SK-N-SH (cell line): ENCODE results near the gene PKP4. TPM values are rescaled to one million over a fixed set of nuclear protein-coding genes. Genes with fewer than 3 reads are reported as not detected.

Experiments
- CTCF ChIA-PET: fragments of 300-600, 350-600 bp; formaldehyde crosslinking; extraction: SDS; loops from one replicate; lab custom pipeline; 2021; lab: Yijun Ruan, JAX
- POLR2A ChIA-PET: fragments of 350-600 bp; sonication (Branson Sonifier 250); formaldehyde crosslinking; extraction: SDS; loops from one replicate; lab custom pipeline; 2020; ENCODE audit warnings: antibody characterized with exemption, inconsistent platforms; lab: Yijun Ruan, JAX
- DNase-seq: peaks from one replicate; pipeline ENCODE4 v3.0.0; 2012
- H2AFZ ChIP-seq: fragments of 200-600 bp; sonication (generic); 2 replicates; pipeline ENCODE4 v1.8.1; 2016; ENCODE audit warnings: antibody characterized with exemption, mild to moderate bottlenecking, low read depth
- H3F3A ChIP-seq: fragments of 200-600 bp; sonication (generic); replicated peaks from 2 replicates; pipeline ENCODE3; 2016; ENCODE audit warnings: antibody characterized with exemption, mild to moderate bottlenecking; ENCODE audit not compliant: insufficient read depth
- H3K27ac ChIP-seq, 2 experiments: fragments of 200-500 bp in 1 of 2; fragments of 200-600 bp in 1 of 2; sonication (Bioruptor generic) in 1 of 2; sonication (generic), shearing (Covaris generic) in 1 of 2; 2 replicates each; pipeline versions ENCODE4 v1.5.1 to v1.6.1; 2014 to 2016; ENCODE audit warnings: low read depth in 2 of 2, inconsistent platforms in 1 of 2, low read length in 1 of 2, mild to moderate bottlenecking in 1 of 2, mixed read lengths in 1 of 2
- H3K27me3 ChIP-seq: fragments of 200-600 bp; sonication (generic), shearing (Covaris generic); 2 replicates; pipeline ENCODE4 v1.6.1; 2016; ENCODE audit warnings: mixed run types; ENCODE audit not compliant: insufficient read depth
- H3K36me3 ChIP-seq, 2 experiments: fragments of 200-500 bp in 1 of 2; fragments of 200-600 bp in 1 of 2; sonication (Bioruptor generic) in 1 of 2; sonication (generic) in 1 of 2; replicated peaks in 1 of 2; 2 replicates each; pipeline versions ENCODE3 to v1.5.1; 2014 to 2016; ENCODE audit warnings: low read length in 1 of 2, mild to moderate bottlenecking in 1 of 2; ENCODE audit not compliant: insufficient read depth in 2 of 2, control insufficient read depth in 1 of 2
- H3K4me1 ChIP-seq, 2 experiments: fragments of 200-500 bp in 1 of 2; fragments of 200-600 bp in 1 of 2; sonication (Bioruptor generic) in 1 of 2; sonication (generic), shearing (Covaris generic) in 1 of 2; 2 replicates each; pipeline versions ENCODE4 v1.5.1 to v1.6.1; 2014 to 2016; ENCODE audit warnings: low read depth in 1 of 2, low read length in 1 of 2, mixed run types in 1 of 2; ENCODE audit not compliant: insufficient read depth in 2 of 2, control insufficient read depth in 1 of 2
- H3K4me2 ChIP-seq: fragments of 200-600 bp; sonication (generic), shearing (Covaris generic); 2 replicates; pipeline ENCODE4 v1.6.1; 2017; ENCODE audit warnings: mixed run types
- H3K4me3 ChIP-seq, 2 experiments: fragments of 200-500 bp in 1 of 2; fragments of 200-600 bp in 1 of 2; sonication (Bioruptor generic) in 1 of 2; sonication (generic), shearing (Covaris generic) in 1 of 2; 2 replicates each; pipeline versions ENCODE4 v1.5.1 to v1.8.1; 2014 to 2016; ENCODE audit warnings: low read depth in 2 of 2, inconsistent platforms in 1 of 2, low read length in 1 of 2, mild to moderate bottlenecking in 1 of 2, mixed read lengths in 1 of 2, moderate library complexity in 1 of 2
- H3K79me2 ChIP-seq: fragments of 200-600 bp; sonication (generic); 2 replicates; pipeline ENCODE4 v1.8.1; 2017; ENCODE audit warnings: mild to moderate bottlenecking; ENCODE audit not compliant: insufficient read depth
- H3K9ac ChIP-seq: fragments of 200-600 bp; sonication (generic); 2 replicates; pipeline ENCODE4 v1.6.1; 2017; ENCODE audit warnings: mixed run types
- H3K9me2 ChIP-seq: fragments of 200-600 bp; sonication (generic); 2 replicates; pipeline ENCODE4 v1.6.1; 2017; ENCODE audit warnings: mixed run types
- H3K9me3 ChIP-seq: fragments of 200-600 bp; sonication (generic); 2 replicates; pipeline ENCODE4 v1.6.1; 2017; ENCODE audit warnings: mixed run types, mild to moderate bottlenecking, moderate library complexity
- H4K20me1 ChIP-seq: fragments of 200-600 bp; sonication (generic); 2 replicates; pipeline ENCODE4 v1.6.1; 2017; ENCODE audit warnings: mild to moderate bottlenecking, mixed run types; ENCODE audit not compliant: insufficient read depth
- CHD2 ChIP-seq: fragments of 150-350 bp; IDR thresholded peaks from 2 replicates; pipeline ENCODE4 v1.6.1; 2018; ENCODE audit warnings: low read length; ENCODE audit not compliant: partially characterized antibody
- FOSL2 ChIP-seq: IDR thresholded peaks from 2 replicates; pipeline ENCODE4 v1.4.0; 2012; ENCODE audit warnings: low read depth, mild to moderate bottlenecking, moderate library complexity, borderline replicate concordance
- FOXJ3 ChIP-seq: sonication (generic); formaldehyde crosslinking; IDR thresholded peaks from 2 replicates; pipeline ENCODE4 v1.5.1; 2020; ENCODE audit warnings: mild to moderate bottlenecking, missing genetic modification reagents
- GATA2 ChIP-seq: sonication (generic); formaldehyde crosslinking; IDR thresholded peaks from 2 replicates; pipeline ENCODE4 v1.5.0; 2020; ENCODE audit warnings: mild to moderate bottlenecking, missing genetic modification reagents
- JUND ChIP-seq: IDR thresholded peaks from 2 replicates; pipeline ENCODE4 v1.4.0; 2012
- MEF2A ChIP-seq: IDR thresholded peaks from 2 replicates; pipeline ENCODE4 v1.4.0; 2012; ENCODE audit warnings: low read depth, borderline replicate concordance
- NFIC ChIP-seq: IDR thresholded peaks from 2 replicates; pipeline ENCODE4 v1.4.0; 2012; ENCODE audit warnings: borderline replicate concordance
- POLR2AphosphoS5 ChIP-seq: IDR thresholded peaks from 2 replicates; pipeline ENCODE4 v1.6.1; 2012; ENCODE audit warnings: low read depth, low read length
- RAD21 ChIP-seq: IDR thresholded peaks from 2 replicates; pipeline ENCODE4 v1.6.1; 2012; ENCODE audit warnings: mild to moderate bottlenecking, low read length
- RCOR1 ChIP-seq: fragments of 150-350 bp; IDR thresholded peaks from 2 replicates; pipeline ENCODE4 v1.6.1; 2017; ENCODE audit warnings: antibody characterized with exemption, low read length
- REST ChIP-seq: IDR thresholded peaks from 2 replicates; pipeline ENCODE4 v1.6.1; 2012; ENCODE audit warnings: mild to moderate bottlenecking, low read depth, low read length, moderate library complexity
- RFX5 ChIP-seq: IDR thresholded peaks from 2 replicates; pipeline ENCODE4 v1.6.1; 2012; ENCODE audit warnings: mild to moderate bottlenecking, improper control_type of control experiment, low read length
- RXRA ChIP-seq: IDR thresholded peaks from 2 replicates; pipeline ENCODE4 v1.4.0; 2012; ENCODE audit warnings: low read depth, mild to moderate bottlenecking, borderline replicate concordance
- SMC3 ChIP-seq: IDR thresholded peaks from 2 replicates; pipeline ENCODE4 v1.6.1; 2012; ENCODE audit warnings: low read depth, low read length, improper control_type of control experiment
- USF1 ChIP-seq: IDR thresholded peaks from 2 replicates; pipeline ENCODE4 v1.4.0; 2012; ENCODE audit warnings: low read depth, borderline replicate concordance
- YY1 ChIP-seq: IDR thresholded peaks from 2 replicates; pipeline ENCODE4 v1.4.0; 2012; ENCODE audit warnings: low read depth, mild to moderate bottlenecking
- whole genome bisulfite sequencing: methylation state at CpG from one replicate; pipeline ENCODE4 v1.1.6; 2017; ENCODE audit warnings: low lambda C conversion rate; 5-methylcytosine and 5-hydroxymethylcytosine counted together
- polyA plus RNA-seq, 3 experiments: library from polyadenylated mRNA; depleted of rRNA; stranded (reverse); fragments of >200 nt; gene quantifications; 2 replicates each; pipeline ENCODE4 v1.2.3, GENCODE V29; 2012

The PKP4 gene
- polyA plus RNA-seq, 1 of the 3 experiments (the other 2 are of a cell fraction) = 10.9 TPM

- no peak for DNase-seq
- Histone ChIP-seq H3K27me3 (no peaks in the 10 kb centered on the region), H3K79me2 (no peaks in the 10 kb centered on the region), H3K27ac (no peak overlapping the region), H3K9me2 (no peaks in the 10 kb centered on the region), H3K9me3 (no peaks in the 10 kb centered on the region), H3K4me1 (no peaks in the 10 kb centered on the region; a peak in 1 of 4 replicates), H3K36me3 (peaks cover 0 to 7% of the 10 kb centered on the region in 2 experiments), H4K20me1 (no peaks in the 10 kb centered on the region), H3K4me3 (no peak overlapping the region), H3K4me2 (no peak overlapping the region), H3F3A (peaks cover 3% of the 10 kb centered on the region), H2AFZ (no peak overlapping the region), H3K9ac (no peak overlapping the region)
- no peak for TF ChIP-seq MEF2A
- TF ChIP-seq JUND = no peak
- no peak for TF ChIP-seq GATA2 (CRISPR knock-in tag)
- TF ChIP-seq RAD21 = no peak
- no peak for TF ChIP-seq RXRA
- no peak for TF ChIP-seq YY1
- no peak for TF ChIP-seq REST
- no peak for TF ChIP-seq SMC3
- no peak for TF ChIP-seq USF1
- no peak for TF ChIP-seq FOXJ3 (CRISPR knock-in tag)
- no peak for TF ChIP-seq FOSL2
- TF ChIP-seq RCOR1 = no peak
- TF ChIP-seq RFX5 = no peak
- no peak for TF ChIP-seq CHD2
- TF ChIP-seq NFIC = no peak
- CTCF ChIA-PET = no interaction called here
- 47% methylated on average over 3 of the region's 3 CpGs for WGBS
- POLR2A ChIA-PET = no interaction called here
These were observed 129.7 kb downstream of the PKP4 start for GRCh38 chr2:158586491-158586890.

- Histone ChIP-seq H3K9ac (no peak overlapping the region), H4K20me1 (no peaks in the 10 kb centered on the region), H3K4me3 (no peak overlapping the region), H3K27me3 (no peaks in the 10 kb centered on the region), H3F3A (peaks cover 3% of the 10 kb centered on the region), H3K9me2 (no peaks in the 10 kb centered on the region), H2AFZ (no peak overlapping the region), H3K4me2 (no peak overlapping the region), H3K36me3 (peaks cover 0 to 7% of the 10 kb centered on the region in 2 experiments), H3K4me1 (no peaks in the 10 kb centered on the region; a peak in 1 of 4 replicates), H3K9me3 (no peaks in the 10 kb centered on the region), H3K79me2 (no peaks in the 10 kb centered on the region), H3K27ac (no peak overlapping the region)
- no peak for DNase-seq
- CTCF ChIA-PET = interaction anchor here (1.2 kb wide), 1 partner anchor 164 kb away, joined by 3 read pairs; no protein-coding TSS in a partner anchor
- 98% methylated on average over 4 of the region's 4 CpGs for WGBS
- POLR2A ChIA-PET = no interaction called here
- TF ChIP-seq POLR2AphosphoS5 = no peak
These were observed 132.6 kb downstream of the PKP4 start for GRCh38 chr2:158589303-158589702.
